IPS-15b (cell line): ENCODE results near the gene CCDC170.

Experiments used
- H3K27me3 ChIP-seq: one replicate; pipeline ENCODE4 v1.6.1; 2013; ENCODE audit warnings: low read length; ENCODE audit not compliant: control insufficient read depth, insufficient read depth
- H3K36me3 ChIP-seq: one replicate; pipeline ENCODE4 v1.6.1; 2013; ENCODE audit warnings: low read length; ENCODE audit not compliant: control insufficient read depth, insufficient read depth
- H3K4me1 ChIP-seq: one replicate; pipeline ENCODE4 v1.6.1; 2013; ENCODE audit warnings: mild to moderate bottlenecking, low read length; ENCODE audit not compliant: control insufficient read depth, insufficient read depth
- H3K4me3 ChIP-seq: one replicate; pipeline ENCODE4 v1.5.1; 2013; ENCODE audit warnings: low read depth, low read length
- H3K9ac ChIP-seq: one replicate; pipeline ENCODE4 v1.6.1; 2013; ENCODE audit warnings: low read depth, mild to moderate bottlenecking, low read length
- H3K9me3 ChIP-seq: one replicate; pipeline ENCODE4 v1.6.1; 2013; ENCODE audit warnings: mild to moderate bottlenecking, low read length; ENCODE audit not compliant: control insufficient read depth, insufficient read depth

CCDC170 gene

GRCh38 chr6:151609146-151609902 lies 115.5 kb downstream of the CCDC170 start:
- no peak overlapping the region for H3K9ac ChIP-seq
- H3K27me3 ChIP-seq, result no peaks in the 10 kb centered on the region
- no peak overlapping the region for H3K4me3 ChIP-seq
- no peaks in the 10 kb centered on the region for H3K4me1 ChIP-seq
- H3K9me3 ChIP-seq, result no peaks in the 10 kb centered on the region
- H3K36me3 ChIP-seq, result no peaks in the 10 kb centered on the region

DNA sequence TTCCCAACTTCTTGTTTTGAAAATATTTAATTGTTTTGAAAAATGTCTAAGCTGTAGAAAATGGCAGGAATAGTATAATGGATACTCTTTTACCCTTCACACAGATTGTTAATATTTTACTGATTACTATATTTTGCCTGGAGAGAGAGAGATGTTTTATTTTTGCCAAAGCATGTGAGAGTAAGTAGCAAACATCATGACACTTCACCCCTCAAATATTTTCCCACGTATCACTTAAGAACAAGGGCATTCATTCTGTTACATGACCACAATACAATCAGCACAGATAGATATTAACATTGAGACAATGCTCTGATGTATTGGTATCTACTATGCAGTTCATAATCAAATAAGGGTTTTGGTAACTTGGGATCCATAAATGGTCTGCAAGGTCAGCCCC lies 116.5 kb downstream of the CCDC170 start:
- Histone ChIP-seq H3K4me3 (no peak overlapping the region), H3K27me3 (no peaks in the 10 kb centered on the region), H3K9ac (no peak overlapping the region), H3K9me3 (no peaks in the 10 kb centered on the region), H3K4me1 (peaks cover under 1% of the 10 kb centered on the region), H3K36me3 (no peaks in the 10 kb centered on the region)

DNA sequence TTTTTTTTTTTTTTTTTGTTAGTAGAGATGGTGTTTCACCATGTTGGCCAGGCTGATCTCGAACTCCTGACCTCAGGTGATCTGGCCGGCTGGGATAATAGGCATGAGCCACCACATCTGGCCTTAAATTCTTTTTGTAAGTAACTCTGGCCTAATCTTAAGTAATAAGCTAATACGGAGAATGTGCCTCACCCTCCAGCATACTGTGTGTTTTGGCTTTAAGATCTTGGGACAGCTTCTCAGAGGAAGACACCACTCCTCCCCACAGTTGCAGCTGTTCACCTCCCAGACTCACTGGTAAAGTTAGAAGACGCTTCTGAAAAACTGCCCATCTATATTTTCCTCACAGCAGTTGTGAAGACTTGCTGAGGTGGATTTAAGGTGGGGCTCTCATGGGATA lies 120.8 kb downstream of the CCDC170 start:
- Histone ChIP-seq H3K27me3 (no peaks in the 10 kb centered on the region), H3K9me3 (no peaks in the 10 kb centered on the region), H3K9ac (no peak overlapping the region), H3K4me1 (peaks cover 11% of the 10 kb centered on the region), H3K4me3 (no peak overlapping the region), H3K36me3 (no peaks in the 10 kb centered on the region)

- Histone ChIP-seq H3K4me1 (peaks cover 14% of the 10 kb centered on the region), H3K27me3 (no peaks in the 10 kb centered on the region), H3K4me3 (no peak overlapping the region), H3K9me3 (no peaks in the 10 kb centered on the region), H3K9ac (no peak overlapping the region), H3K36me3 (no peaks in the 10 kb centered on the region)
Measured at GRCh38 chr6:151616091-151616513, 122.3 kb downstream of the CCDC170 start.

DNA sequence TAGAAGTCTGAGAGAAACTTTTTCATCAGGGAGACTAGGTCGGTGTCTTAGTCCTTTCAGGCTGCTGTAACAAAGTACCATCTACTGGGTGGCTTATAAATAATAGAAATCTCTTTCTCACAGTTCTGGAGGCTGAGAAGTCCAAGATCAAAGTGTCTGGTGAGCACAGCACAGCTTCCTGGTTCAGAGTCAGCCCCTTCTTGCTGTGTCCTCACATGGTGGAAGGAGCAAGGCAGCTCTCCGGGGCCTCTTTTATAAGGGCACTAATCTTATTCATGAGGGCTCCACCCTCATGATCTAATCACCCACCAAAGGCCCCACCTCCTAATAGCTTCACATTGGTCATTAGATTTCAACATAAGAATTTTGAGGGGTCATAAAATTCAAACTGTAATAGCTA lies 122.8 kb downstream of the CCDC170 start:
- H3K27me3 ChIP-seq, result no peaks in the 10 kb centered on the region
- H3K4me3 ChIP-seq, result no peak overlapping the region
- H3K4me1 ChIP-seq, result peaks cover 14% of the 10 kb centered on the region

GRCh38 chr6:151617539-151617938 lies 123.7 kb downstream of the CCDC170 start:
- Histone ChIP-seq H3K9ac (no peak overlapping the region), H3K9me3 (no peaks in the 10 kb centered on the region), H3K27me3 (no peaks in the 10 kb centered on the region), H3K36me3 (no peaks in the 10 kb centered on the region), H3K4me3 (no peak overlapping the region), H3K4me1 (peaks cover 14% of the 10 kb centered on the region)

More for the DNA sequence above, 122.8 kb downstream of the CCDC170 start:
- H3K9me3 ChIP-seq, result no peaks in the 10 kb centered on the region
- no peaks in the 10 kb centered on the region for H3K36me3 ChIP-seq
- H3K9ac ChIP-seq, result no peak overlapping the region

DNA sequence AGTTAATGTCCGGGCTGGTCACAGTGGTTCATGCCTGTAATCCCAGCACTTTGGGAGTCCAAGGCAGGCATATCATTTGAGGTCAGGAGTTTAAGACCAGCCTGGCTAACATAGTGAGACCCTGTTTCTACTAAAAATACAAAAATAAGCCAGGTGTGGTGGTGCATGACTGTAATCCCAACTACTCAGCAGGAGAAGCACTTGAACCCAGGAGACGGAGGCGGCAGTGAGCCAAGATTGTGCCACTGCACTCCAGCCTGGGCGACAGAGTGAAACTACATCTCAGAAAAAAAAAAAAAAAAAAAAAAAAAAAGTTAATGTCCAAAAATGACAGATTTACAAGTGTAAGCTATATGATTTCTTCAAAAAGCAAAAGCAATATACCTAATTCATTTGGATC lies 124.9 kb downstream of the CCDC170 start:
- no peak overlapping the region for H3K9ac ChIP-seq
- no peaks in the 10 kb centered on the region for H3K36me3 ChIP-seq
- H3K4me3 ChIP-seq, result no peak overlapping the region
- no peaks in the 10 kb centered on the region for H3K9me3 ChIP-seq
- no peaks in the 10 kb centered on the region for H3K27me3 ChIP-seq
- peaks cover 14% of the 10 kb centered on the region for H3K4me1 ChIP-seq

DNA sequence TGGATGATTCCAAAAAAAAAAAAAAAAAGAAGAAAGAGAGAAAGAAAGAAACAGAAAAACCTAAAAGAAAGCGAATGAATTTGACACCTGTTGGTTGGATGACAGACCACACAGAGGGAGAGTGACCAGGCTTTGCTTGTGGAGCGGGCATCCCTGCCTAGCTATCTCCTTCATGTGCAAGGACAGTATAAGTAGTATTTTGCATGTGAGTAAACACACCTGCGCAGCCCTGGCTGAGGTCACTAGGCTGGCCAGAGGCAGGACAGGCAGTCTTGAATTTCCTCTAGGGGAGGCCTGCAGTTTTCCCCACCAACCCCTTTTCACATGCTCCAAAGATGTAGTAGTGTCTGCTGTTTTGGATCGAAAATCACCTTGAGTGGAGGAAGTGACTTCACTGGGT lies 126.4 kb downstream of the CCDC170 start:
- Histone ChIP-seq H3K4me1 (peaks cover 14% of the 10 kb centered on the region), H3K9ac (peak overlapping the region; percentile 30), H3K4me3 (no peak overlapping the region), H3K9me3 (no peaks in the 10 kb centered on the region), H3K27me3 (no peaks in the 10 kb centered on the region), H3K36me3 (no peaks in the 10 kb centered on the region)

GRCh38 chr6:151624071-151624470 lies 130.3 kb downstream of the CCDC170 start:
- Histone ChIP-seq H3K36me3 (no peaks in the 10 kb centered on the region), H3K4me3 (no peak overlapping the region), H3K4me1 (peaks cover 8% of the 10 kb centered on the region), H3K27me3 (no peaks in the 10 kb centered on the region), H3K9ac (no peak overlapping the region), H3K9me3 (no peaks in the 10 kb centered on the region)

- Histone ChIP-seq H3K9ac (no peak overlapping the region), H3K4me1 (peaks cover 8% of the 10 kb centered on the region), H3K27me3 (no peaks in the 10 kb centered on the region), H3K4me3 (no peak overlapping the region), H3K9me3 (no peaks in the 10 kb centered on the region), H3K36me3 (no peaks in the 10 kb centered on the region)
Measured at GRCh38 chr6:151624481-151624880, 130.7 kb downstream of the CCDC170 start.

GRCh38 chr6:151624900-151625536 lies 131.2 kb downstream of the CCDC170 start:
- Histone ChIP-seq H3K9ac (no peak overlapping the region), H3K4me3 (no peak overlapping the region), H3K4me1 (peaks cover 8% of the 10 kb centered on the region), H3K9me3 (no peaks in the 10 kb centered on the region), H3K27me3 (no peaks in the 10 kb centered on the region), H3K36me3 (no peaks in the 10 kb centered on the region)
